Neuronal stem cell (in vitro differentiated cells): ENCODE data around the gene PVR.

Source experiments
- DNase-seq: peaks from one replicate; pipeline ENCODE4 v3.0.0-alpha.2; 2013; ENCODE audit warnings: low spot score
- H2AFZ ChIP-seq: one replicate; pipeline ENCODE4 v1.6.1; 2013; ENCODE audit warnings: mild to moderate bottlenecking, low read length, inconsistent platforms
- H2AK5ac ChIP-seq: 2 replicates; pipeline ENCODE4 v1.6.1; 2013; ENCODE audit warnings: low read depth, mild to moderate bottlenecking, inconsistent platforms, low read length, moderate library complexity, mixed read lengths
- H2BK120ac ChIP-seq: 2 replicates; pipeline ENCODE4 v1.6.1; 2013; ENCODE audit warnings: low read depth, mild to moderate bottlenecking, inconsistent platforms, low read length, moderate library complexity, mixed read lengths
- H2BK12ac ChIP-seq: one replicate; pipeline ENCODE4 v1.6.1; 2013; ENCODE audit warnings: low read length, inconsistent platforms
- H2BK15ac ChIP-seq: 2 replicates; pipeline ENCODE4 v1.6.1; 2013; ENCODE audit warnings: mild to moderate bottlenecking, low read length, inconsistent platforms, mixed read lengths
- H2BK5ac ChIP-seq: one replicate; pipeline ENCODE4 v1.6.1; 2013; ENCODE audit warnings: inconsistent platforms, mild to moderate bottlenecking, low read length, moderate library complexity
- H3K14ac ChIP-seq: one replicate; pipeline ENCODE4 v1.6.1; 2013; ENCODE audit warnings: low read length, inconsistent platforms
- H3K18ac ChIP-seq: 2 replicates; pipeline ENCODE4 v1.6.1; 2013; ENCODE audit warnings: low read length, inconsistent platforms
- H3K23ac ChIP-seq: 2 replicates; pipeline ENCODE4 v1.6.1; 2013; ENCODE audit warnings: low read depth, mild to moderate bottlenecking, mixed read lengths, low read length, inconsistent platforms; ENCODE audit not compliant: poor library complexity
- H3K27ac ChIP-seq: replicated peaks from 3 replicates; pipeline ENCODE4 v1.5.1; 2013; ENCODE audit warnings: low read length, inconsistent platforms
- H3K27me3 ChIP-seq, 3 experiments: 2 replicates each; pipeline ENCODE4 v1.6.1; 2013; ENCODE audit warnings: low read length in 3 of 3, mild to moderate bottlenecking in 2 of 3, inconsistent platforms in 1 of 3, low read depth in 1 of 3, mixed read lengths in 1 of 3, moderate library complexity in 1 of 3; ENCODE audit not compliant: control insufficient read depth in 3 of 3, insufficient read depth in 3 of 3
- H3K36me3 ChIP-seq, 2 donors: replicated peaks in 1 of 2; 2 replicates each; pipeline ENCODE4 v1.6.1; 2013; ENCODE audit warnings: low read length in 2 of 2; ENCODE audit not compliant: control insufficient read depth in 2 of 2, insufficient read depth in 2 of 2
- H3K4ac ChIP-seq: 2 replicates; pipeline ENCODE4 v1.6.1; 2013; ENCODE audit warnings: inconsistent platforms, mild to moderate bottlenecking, low read length, moderate library complexity
- H3K4me1 ChIP-seq, 2 donors: 1 replicate in 1 of 2; 2 replicates in 1 of 2; pipeline ENCODE4 v1.6.1; 2013; ENCODE audit warnings: low read length in 2 of 2, low read depth in 1 of 2; ENCODE audit not compliant: control insufficient read depth in 2 of 2, insufficient read depth in 1 of 2
- H3K4me2 ChIP-seq: one replicate; pipeline ENCODE4 v1.6.1; 2013; ENCODE audit warnings: mild to moderate bottlenecking, low read length, inconsistent platforms; ENCODE audit not compliant: insufficient read depth, poor library complexity, severe bottlenecking
- H3K4me3 ChIP-seq, 2 donors: 2 replicates each; pipeline ENCODE4 v1.5.1; 2013; ENCODE audit warnings: low read length in 2 of 2, mild to moderate bottlenecking in 2 of 2, inconsistent platforms in 1 of 2, moderate library complexity in 1 of 2
- H3K79me1 ChIP-seq: one replicate; pipeline ENCODE4 v1.6.1; 2013; ENCODE audit warnings: low read depth, mild to moderate bottlenecking, inconsistent platforms, low read length, moderate library complexity
- H3K9ac ChIP-seq: one replicate; pipeline ENCODE4 v1.6.1; 2013; ENCODE audit warnings: mild to moderate bottlenecking, low read depth, low read length, inconsistent platforms; ENCODE audit not compliant: poor library complexity
- H3K9me3 ChIP-seq, 2 donors: replicated peaks in 1 of 2; 2 replicates each; pipeline versions ENCODE3 to v1.6.1; 2013; ENCODE audit warnings: low read length in 2 of 2, mild to moderate bottlenecking in 2 of 2, inconsistent platforms in 1 of 2, low read depth in 1 of 2, mixed read lengths in 1 of 2, moderate library complexity in 1 of 2; ENCODE audit not compliant: control insufficient read depth in 2 of 2, insufficient read depth in 1 of 2
- H4K8ac ChIP-seq: one replicate; pipeline ENCODE4 v1.6.1; 2013; ENCODE audit warnings: low read depth, mild to moderate bottlenecking, inconsistent platforms, low read length, moderate library complexity
- H4K91ac ChIP-seq: one replicate; pipeline ENCODE4 v1.6.1; 2013; ENCODE audit warnings: low read length, low read depth, mild to moderate bottlenecking, inconsistent platforms; ENCODE audit not compliant: poor library complexity
- WGBS, 2 donors: extraction: QIAGEN DNeasy Blood & Tissue Kit; methylation state at CpG; one replicate each; pipeline ENCODE4 v1.1.7; 2013; ENCODE audit warnings: missing lambda C conversion rate in 2 of 2, mixed read lengths in 1 of 2; ENCODE audit not compliant: insufficient read length in 2 of 2, insufficient replicate concordance in 1 of 2; ENCODE audit errors: extremely low coverage in 2 of 2; 5-methylcytosine and 5-hydroxymethylcytosine counted together

PVR gene

DNA sequence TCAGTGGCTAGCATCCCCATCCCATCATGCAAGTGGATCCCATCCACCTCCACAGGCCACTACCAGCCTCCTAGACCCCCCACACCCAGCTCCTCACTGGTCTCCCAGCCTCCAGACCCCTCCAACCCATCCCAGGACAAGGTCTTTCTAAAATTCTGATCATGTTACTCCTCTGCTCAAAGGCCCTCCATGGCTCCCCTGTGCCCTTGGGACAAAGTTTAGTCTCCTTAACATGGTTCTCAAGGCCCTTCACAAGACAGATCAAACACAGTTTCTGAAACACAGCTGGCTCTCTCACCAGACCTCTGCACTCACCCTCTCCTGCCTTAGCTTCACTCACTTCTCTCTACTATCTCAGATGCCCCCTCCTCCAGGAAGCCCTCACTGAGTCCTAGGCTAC, 36.8 kb downstream of the PVR start:
- Histone ChIP-seq H3K27ac (no peak overlapping the region), H3K4me3 (no peak overlapping the region), H2BK12ac (no peak overlapping the region), H3K18ac (no peak overlapping the region), H2BK120ac (no peak overlapping the region), H3K14ac (no peak overlapping the region), H2BK5ac (no peak overlapping the region), H3K36me3 (no peaks in the 10 kb centered on the region), H3K9me3 (no peaks in the 10 kb centered on the region), H2AFZ (no peak overlapping the region), H2BK15ac (no peak overlapping the region), H3K4ac (no peak overlapping the region), H4K8ac (no peak overlapping the region), H3K4me2 (no peak overlapping the region), H2AK5ac (no peak overlapping the region), H4K91ac (no peak overlapping the region), H3K27me3 (no peaks in the 10 kb centered on the region), H3K23ac (no peak overlapping the region), H3K4me1 (no peaks in the 10 kb centered on the region), H3K79me1 (no peaks in the 10 kb centered on the region), H3K9ac (no peak overlapping the region)
- DNase-seq, result no peak

DNA sequence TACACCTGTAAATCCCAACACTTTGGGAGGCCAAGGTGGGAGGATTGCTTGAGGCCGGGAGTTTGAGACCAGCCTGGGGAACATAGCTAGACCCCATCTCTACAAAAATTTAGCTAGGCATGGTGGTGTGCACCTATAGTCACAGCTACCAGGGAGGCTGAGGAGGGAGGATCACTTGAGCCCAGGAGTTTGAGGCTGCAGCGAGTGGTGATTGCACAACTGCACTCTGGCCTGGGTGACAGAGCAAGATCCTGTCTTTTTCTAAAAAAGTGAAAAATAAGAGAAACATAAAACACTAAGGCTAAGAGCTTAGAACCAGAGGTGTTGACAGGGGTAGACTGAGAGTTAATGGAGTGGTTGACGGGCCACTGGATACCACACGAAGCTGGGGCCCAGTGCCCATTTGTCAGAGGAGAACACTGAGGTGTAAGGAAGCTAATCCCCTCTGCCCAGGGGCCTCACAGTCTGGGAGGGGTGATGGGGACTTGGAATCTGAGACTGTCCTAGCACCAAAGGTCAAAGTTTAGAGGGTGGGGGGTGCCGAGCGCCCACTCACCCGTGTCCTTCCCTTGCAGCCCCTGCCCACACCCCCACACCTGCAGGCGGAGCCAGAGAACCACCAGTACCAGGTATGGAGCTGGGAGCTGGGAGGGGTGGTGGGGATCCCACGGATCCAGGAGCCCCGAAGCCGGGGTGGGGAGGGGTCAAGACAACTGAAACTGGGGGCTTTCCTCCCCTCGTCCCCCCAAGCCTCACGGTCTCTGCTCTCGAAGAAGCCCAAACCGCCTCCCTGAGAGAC, 38.5 kb downstream of the PVR start:
- H2BK120ac ChIP-seq, result no peak overlapping the region
- H3K79me1 ChIP-seq, result no peaks in the 10 kb centered on the region
- no peaks in the 10 kb centered on the region for H3K27me3 ChIP-seq
- H3K23ac ChIP-seq, result no peak overlapping the region
- no peak overlapping the region for H2BK5ac ChIP-seq
- no peak overlapping the region for H2BK12ac ChIP-seq
- no peak overlapping the region for H3K4ac ChIP-seq
- no peaks in the 10 kb centered on the region for H3K36me3 ChIP-seq
- H3K9me3 ChIP-seq, result no peaks in the 10 kb centered on the region
- H2AK5ac ChIP-seq, result peak overlapping the region; percentile 68
- no peak for DNase-seq
- H3K27ac ChIP-seq, result no peak overlapping the region
- no CpG with 5 or more reads among the region's 15 CpGs for WGBS, 2 donors
- H3K4me3 ChIP-seq, result no peak overlapping the region
- no peak overlapping the region for H3K4me2 ChIP-seq
- no peak overlapping the region for H3K9ac ChIP-seq
- no peak overlapping the region for H2AFZ ChIP-seq
- no peaks in the 10 kb centered on the region for H3K4me1 ChIP-seq
- no peak overlapping the region for H3K18ac ChIP-seq
- no peak overlapping the region for H2BK15ac ChIP-seq
- no peak overlapping the region for H3K14ac ChIP-seq
- no peak overlapping the region for H4K91ac ChIP-seq
- no peak overlapping the region for H4K8ac ChIP-seq

DNA sequence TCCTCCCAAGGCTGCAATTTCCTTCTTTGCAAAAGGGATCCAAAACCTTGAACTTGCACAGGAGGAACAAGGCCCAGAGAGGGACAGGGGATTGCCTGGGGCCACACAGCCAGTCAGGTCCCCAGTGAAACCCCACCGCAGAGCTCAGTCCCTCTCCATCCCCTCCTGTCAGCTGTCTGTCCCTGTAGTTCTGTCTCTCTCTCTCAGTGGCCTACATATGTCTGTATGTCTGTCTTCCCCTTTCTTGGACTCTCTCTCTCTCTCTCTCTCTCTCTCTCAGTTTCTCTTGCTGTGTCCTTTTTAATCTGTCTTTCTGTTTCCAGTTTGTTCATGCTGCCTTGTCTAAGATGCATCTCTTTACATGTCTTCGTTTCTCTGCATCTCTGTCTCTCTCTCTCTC, 39.1 kb downstream of the PVR start:
- Histone ChIP-seq H2BK5ac (no peak overlapping the region), H3K27me3 (no peaks in the 10 kb centered on the region), H4K8ac (no peak overlapping the region), H3K4me2 (no peak overlapping the region), H4K91ac (no peak overlapping the region), H3K9ac (no peak overlapping the region), H3K9me3 (no peaks in the 10 kb centered on the region), H2AFZ (no peak overlapping the region), H3K4me1 (no peaks in the 10 kb centered on the region), H3K4me3 (no peak overlapping the region), H3K4ac (no peak overlapping the region), H3K36me3 (no peaks in the 10 kb centered on the region), H3K79me1 (no peaks in the 10 kb centered on the region), H3K27ac (no peak overlapping the region), H2AK5ac (no peak overlapping the region), H2BK120ac (no peak overlapping the region), H3K23ac (no peak overlapping the region), H3K18ac (no peak overlapping the region), H2BK15ac (no peak overlapping the region), H2BK12ac (no peak overlapping the region), H3K14ac (no peak overlapping the region)
- no peak for DNase-seq
- WGBS, 2 donors, result no CpG with 5 or more reads among the region's 2 CpGs

DNA sequence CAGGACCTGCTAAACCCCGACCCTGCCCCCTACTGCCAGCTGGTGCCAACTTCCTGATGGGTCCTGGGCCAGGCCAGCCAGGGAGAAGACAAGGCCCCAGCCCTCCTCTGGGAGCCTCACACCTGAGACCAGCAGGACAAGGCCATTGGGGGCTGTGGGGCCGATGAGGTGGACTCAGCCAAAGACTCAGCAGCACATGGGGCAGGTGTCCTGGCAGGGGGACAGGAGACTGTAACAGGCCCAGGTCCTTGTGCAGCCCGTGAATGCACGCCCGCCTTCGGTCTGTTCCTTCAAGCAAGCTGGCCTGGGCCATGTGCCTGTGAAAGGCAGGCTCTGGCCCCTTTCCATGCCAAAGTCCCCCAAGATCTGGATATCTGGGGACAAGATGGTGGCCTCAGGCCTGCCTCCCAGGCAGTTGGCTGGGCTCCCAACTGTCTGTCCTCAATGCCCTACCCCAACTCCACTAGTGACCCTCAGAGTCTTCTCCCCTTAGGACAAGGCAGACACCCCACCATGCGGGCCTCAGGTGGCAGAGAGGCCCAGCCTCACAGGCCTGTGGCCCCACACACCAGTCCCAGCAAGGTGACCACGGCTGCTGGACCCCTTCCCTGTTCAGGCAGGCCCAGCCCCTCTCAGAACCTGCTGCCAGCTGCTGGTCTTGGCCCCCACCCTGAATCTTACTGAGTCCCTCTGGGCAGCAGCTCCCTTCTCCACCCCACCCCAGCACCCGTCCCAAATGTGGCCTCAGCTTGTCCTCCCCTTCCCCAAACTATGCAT, 39.9 kb downstream of the PVR start:
- Histone ChIP-seq H3K4me3 (no peak overlapping the region), H2BK5ac (no peak overlapping the region), H4K8ac (no peak overlapping the region), H3K9ac (peak overlapping the region; percentile 10), H3K14ac (peak overlapping the region; percentile 47), H3K23ac (no peak overlapping the region), H3K36me3 (no peaks in the 10 kb centered on the region), H3K4ac (no peak overlapping the region), H3K27me3 (no peaks in the 10 kb centered on the region), H3K79me1 (no peaks in the 10 kb centered on the region), H3K4me2 (no peak overlapping the region), H2BK120ac (no peak overlapping the region), H3K27ac (no peak overlapping the region), H3K18ac (peak overlapping the region; percentile 67), H2BK12ac (no peak overlapping the region), H3K4me1 (no peaks in the 10 kb centered on the region), H2AK5ac (peak overlapping the region; percentile 40), H4K91ac (no peak overlapping the region), H2BK15ac (no peak overlapping the region), H2AFZ (no peak overlapping the region), H3K9me3 (no peaks in the 10 kb centered on the region)
- DNase-seq, result no peak
- WGBS, 2 donors, result no CpG with 5 or more reads among the region's 9 CpGs
